ENCODE results near the gene YIF1B. TPM values are rescaled to one million over a fixed set of nuclear protein-coding genes. Genes with fewer than 3 reads are reported as not detected.

YIF1B gene
- polyA plus RNA-seq, 1 donor (not counting 4 experiments of a cell fraction or from before 2014, with no cell fraction given) = 38.1 TPM

GRCh38 chr19:38310986-38311385 is 4.8 kb downstream of the YIF1B start:
- H2AFZ ChIP-seq (ENCODE audit: control insufficient read depth, low read length) = no peak overlapping the region
- H3K27me3 ChIP-seq (ENCODE audit: control insufficient read depth, extremely low read depth, insufficient read depth, low read length) = no peaks in the 10 kb centered on the region
- no peak overlapping the region for H3K27ac ChIP-seq (ENCODE audit: control insufficient read depth, insufficient read depth, low read length)
- H3K4me2 ChIP-seq (ENCODE audit: control insufficient read depth, extremely low read depth, insufficient read depth, low read depth, low read length) = no peak overlapping the region
- no peak overlapping the region for H3K9ac ChIP-seq (ENCODE audit: control insufficient read depth, extremely low read depth, insufficient read depth, low read length)
- no peaks in the 10 kb centered on the region for H4K20me1 ChIP-seq (ENCODE audit: control insufficient read depth, extremely low read depth, insufficient read depth, low read length)
- no peaks in the 10 kb centered on the region for H3K9me1 ChIP-seq (ENCODE audit: control insufficient read depth, extremely low read depth, insufficient read depth, low read length)
- no peak for TF ChIP-seq CTCF (optimal IDR thresholded peaks at IDR 0.05 in 1 of 3, IDR thresholded peaks at IDR 0.05 in 1 of 3, conservative IDR thresholded peaks at IDR 0.05 in 1 of 3; ENCODE audit: extremely low read depth in 1 of 3, insufficient read depth in 2 of 3, low read length in 3 of 3)
- no peak for TF ChIP-seq EZH2 (IDR thresholded peaks at IDR 0.05; ENCODE audit: low read length)
- no peaks in the 10 kb centered on the region for H3K9me3 ChIP-seq (ENCODE audit: control insufficient read depth, low read depth, low read length)
- DNase-seq (ENCODE audit: low read depth, low spot score) (no peak), FAIRE-seq (no peak)
- H3K4me3 ChIP-seq (ENCODE audit: control insufficient read depth in 2 of 3, extremely low read depth in 1 of 3, insufficient read depth in 2 of 3, low read depth in 1 of 3, low read length in 3 of 3) = no peak overlapping the region
- dilution Hi-C loops (cut with MboI; ENCODE audit: extremely low pct_ligation_motif_present, low sequenced_read_pairs) = no loop called here
- peaks cover 8% of the 10 kb centered on the region for H3K79me2 ChIP-seq (ENCODE audit: control insufficient read depth, insufficient read depth, low read length)
- H3K36me3 ChIP-seq (ENCODE audit: control insufficient read depth in 2 of 2, extremely low read depth in 1 of 2, insufficient read depth in 2 of 2, low read length in 2 of 2) = peaks cover 6 to 18% of the 10 kb centered on the region in 2 experiments
- peaks cover 17% of the 10 kb centered on the region for H3K4me1 ChIP-seq (ENCODE audit: control insufficient read depth, extremely low read depth, insufficient read depth, low read length)

GRCh38 chr19:38310279-38310670 is 5.5 kb downstream of the YIF1B start:
- Histone ChIP-seq H3K9me3 (ENCODE audit: control insufficient read depth, low read depth, low read length) (no peaks in the 10 kb centered on the region), H3K9me1 (ENCODE audit: control insufficient read depth, extremely low read depth, insufficient read depth, low read length) (no peaks in the 10 kb centered on the region), H3K27me3 (ENCODE audit: control insufficient read depth, extremely low read depth, insufficient read depth, low read length) (no peaks in the 10 kb centered on the region), H2AFZ (ENCODE audit: control insufficient read depth, low read length) (no peak overlapping the region), H4K20me1 (ENCODE audit: control insufficient read depth, extremely low read depth, insufficient read depth, low read length) (no peaks in the 10 kb centered on the region), H3K36me3 (ENCODE audit: control insufficient read depth in 2 of 2, extremely low read depth in 1 of 2, insufficient read depth in 2 of 2, low read length in 2 of 2) (peaks cover 6 to 23% of the 10 kb centered on the region in 2 experiments), H3K27ac (ENCODE audit: control insufficient read depth, insufficient read depth, low read length) (no peak overlapping the region), H3K4me2 (ENCODE audit: control insufficient read depth, extremely low read depth, insufficient read depth, low read depth, low read length) (no peak overlapping the region), H3K4me3 (ENCODE audit: control insufficient read depth in 2 of 3, extremely low read depth in 1 of 3, insufficient read depth in 2 of 3, low read depth in 1 of 3, low read length in 3 of 3) (no peak overlapping the region), H3K4me1 (ENCODE audit: control insufficient read depth, extremely low read depth, insufficient read depth, low read length) (peaks cover 20% of the 10 kb centered on the region), H3K9ac (ENCODE audit: control insufficient read depth, extremely low read depth, insufficient read depth, low read length) (no peak overlapping the region), H3K79me2 (ENCODE audit: control insufficient read depth, insufficient read depth, low read length) (peaks cover 11% of the 10 kb centered on the region)
- TF ChIP-seq CTCF (optimal IDR thresholded peaks at IDR 0.05 in 1 of 3, IDR thresholded peaks at IDR 0.05 in 1 of 3, conservative IDR thresholded peaks at IDR 0.05 in 1 of 3; ENCODE audit: extremely low read depth in 1 of 3, insufficient read depth in 2 of 3, low read length in 3 of 3) = no peak
- DNase-seq (ENCODE audit: low read depth, low spot score) (no peak), FAIRE-seq (no peak)
- dilution Hi-C loops (cut with MboI; ENCODE audit: extremely low pct_ligation_motif_present, low sequenced_read_pairs) = no loop called here
